HFFc6 (cell line): ENCODE measurements around the gene ZSCAN10. TPM values are rescaled to one million over a fixed set of nuclear protein-coding genes. Genes with fewer than 3 reads are reported as not detected.

Experiments
- DNase-seq: peaks from one replicate; pipeline ENCODE4 v3.0.0-alpha.2; 2018
- H3K27ac Mint-ChIP-seq: 2 replicates; pipeline ENCODE4 v1.8.0; 2020; ENCODE audit warnings: mild to moderate bottlenecking, mixed read lengths
- H3K27me3 Mint-ChIP-seq: 2 replicates; pipeline ENCODE4 v1.8.0; 2021; ENCODE audit warnings: mild to moderate bottlenecking, moderate library complexity, mixed read lengths; ENCODE audit not compliant: insufficient read depth
- H3K36me3 Mint-ChIP-seq: 2 replicates; pipeline ENCODE4 v1.8.0; 2021; ENCODE audit warnings: low read depth, mixed read lengths
- H3K4me1 Mint-ChIP-seq: 2 replicates; pipeline ENCODE4 v1.8.0; 2020; ENCODE audit warnings: low read depth, mixed read lengths
- H3K4me3 Mint-ChIP-seq: 2 replicates; pipeline ENCODE4 v1.8.0; 2020; ENCODE audit warnings: mild to moderate bottlenecking, moderate library complexity, mixed read lengths
- H3K9me3 Mint-ChIP-seq: 2 replicates; pipeline ENCODE4 v1.8.0; 2020; ENCODE audit warnings: mild to moderate bottlenecking, mixed read lengths
- CTCF ChIP-seq: fragments of 200-600 bp; sonication (generic); IDR thresholded peaks from 2 replicates; pipeline ENCODE4 v1.5.0; 2021; ENCODE audit warnings: antibody characterized with exemption, mild to moderate bottlenecking
- total RNA-seq, 6 experiments: library from RNA; stranded (reverse); fragmentation: NEBNext Ultra II Directional; extraction: Animal tissue kit (Norgen Biotek cat#: 25700); gene quantifications; 2 replicates in 1 of 6; 3 replicates in 5 of 6; pipeline ENCODE4 v1.2.3, GENCODE V29; 2021

The ZSCAN10 gene
- total RNA-seq, 6 experiments from 2014 or later = not detected

- Mint-ChIP-seq H3K4me3 (peak overlapping the region; percentile 72), H3K27ac (no peak overlapping the region)
- DNase-seq = peak; percentile 64
These were observed 822 bp upstream of the ZSCAN10 start for GRCh38 chr16:3099732-3100499.

GRCh38 chr16:3099395-3099731 is 269 bp upstream of the ZSCAN10 start:
- DNase-seq = no peak
- peaks cover 18% of the 10 kb centered on the region for H3K27me3 Mint-ChIP-seq
- H3K4me1 Mint-ChIP-seq = peaks cover 24% of the 10 kb centered on the region
- TF ChIP-seq CTCF = no peak
- no peak overlapping the region for H3K4me3 Mint-ChIP-seq
- H3K27ac Mint-ChIP-seq = no peak overlapping the region
- no peaks in the 10 kb centered on the region for H3K9me3 Mint-ChIP-seq
- H3K36me3 Mint-ChIP-seq = no peaks in the 10 kb centered on the region

More at GRCh38 chr16:3099732-3100499, 822 bp upstream of the ZSCAN10 start:
- Mint-ChIP-seq H3K9me3 (no peaks in the 10 kb centered on the region), H3K27me3 (peaks cover 18% of the 10 kb centered on the region), H3K4me1 (peaks cover 24% of the 10 kb centered on the region), H3K36me3 (no peaks in the 10 kb centered on the region)
- TF ChIP-seq CTCF = no peak

GRCh38 chr16:3097266-3097665 is 1.8 kb downstream of the ZSCAN10 start:
- peaks cover 24% of the 10 kb centered on the region for H3K4me1 Mint-ChIP-seq
- no peak overlapping the region for H3K27ac Mint-ChIP-seq
- H3K4me3 Mint-ChIP-seq = no peak overlapping the region
- no peak for TF ChIP-seq CTCF
- H3K9me3 Mint-ChIP-seq = no peaks in the 10 kb centered on the region
- H3K36me3 Mint-ChIP-seq = no peaks in the 10 kb centered on the region
- peaks cover 23% of the 10 kb centered on the region for H3K27me3 Mint-ChIP-seq
- no peak for DNase-seq

- Mint-ChIP-seq H3K4me3 (no peak overlapping the region), H3K4me1 (peaks cover 21% of the 10 kb centered on the region), H3K27me3 (peaks cover 29% of the 10 kb centered on the region), H3K27ac (no peak overlapping the region), H3K36me3 (no peaks in the 10 kb centered on the region), H3K9me3 (no peaks in the 10 kb centered on the region)
- no peak for TF ChIP-seq CTCF
- no peak for DNase-seq
These were observed 2.7 kb downstream of the ZSCAN10 start for GRCh38 chr16:3096362-3096761.

GRCh38 chr16:3095869-3096268 is 3.2 kb downstream of the ZSCAN10 start:
- no peaks in the 10 kb centered on the region for H3K9me3 Mint-ChIP-seq
- peak; percentile 57 for TF ChIP-seq CTCF
- H3K27ac Mint-ChIP-seq = no peak overlapping the region
- H3K4me1 Mint-ChIP-seq = peaks cover 16% of the 10 kb centered on the region
- peaks cover 34% of the 10 kb centered on the region for H3K27me3 Mint-ChIP-seq
- DNase-seq = no peak
- no peaks in the 10 kb centered on the region for H3K36me3 Mint-ChIP-seq
- H3K4me3 Mint-ChIP-seq = no peak overlapping the region
